Brain microvascular endothelial cell (primary cell): ENCODE results near the gene STEEP1.
"Not testable (repeated sequence)": the region's sequence is repeated elsewhere in the genome, so short reads cannot be mapped to it uniquely, and the experiment has no call there.

Experiments used
- DNase-seq: peaks from one replicate; pipeline ENCODE4 v3.0.0-alpha.2; 2020
- H3K27ac ChIP-seq: fragments of 250-450 bp; sonication (Bioruptor Pico); 2 replicates; pipeline ENCODE4 v1.5.1; 2020; ENCODE audit warnings: mild to moderate bottlenecking, moderate library complexity
- H3K27me3 ChIP-seq: fragments of 250-450 bp; sonication (Bioruptor Pico); replicated peaks from 2 replicates; pipeline ENCODE4 v1.5.1; 2020; ENCODE audit warnings: mild to moderate bottlenecking
- H3K36me3 ChIP-seq: fragments of 250-450 bp; sonication (Bioruptor Pico); replicated peaks from 2 replicates; pipeline ENCODE4 v1.5.1; 2020; ENCODE audit warnings: mild to moderate bottlenecking
- H3K4me3 ChIP-seq: 2 replicates; pipeline ENCODE4 v1.5.1; 2011; ENCODE audit warnings: low read depth, mild to moderate bottlenecking, control low read depth, low read length, moderate library complexity
- CTCF ChIP-seq: IDR thresholded peaks from 2 replicates; pipeline ENCODE4 v1.5.1; 2011; ENCODE audit warnings: low read depth, mild to moderate bottlenecking, moderate library complexity, low read length, control low read depth, inconsistent platforms; ENCODE audit errors: missing control alignments
- in situ Hi-C: cut with HindIII; loops from 2 replicates; pipeline ENCODE4 v1.10.0; 2017; ENCODE audit warnings: low sequenced_read_pairs, low pct_ligation_motif_present

Gene STEEP1

GRCh38 chrX:119500061-119500800 is 65.0 kb downstream of the STEEP1 start:
- in situ Hi-C loops, result no loop called here
- no peak overlapping the region for H3K27ac ChIP-seq
- no peak for TF ChIP-seq CTCF
- DNase-seq, result no peak
- no peaks in the 10 kb centered on the region for H3K36me3 ChIP-seq
- H3K27me3 ChIP-seq, result no peaks in the 10 kb centered on the region
- no peak overlapping the region for H3K4me3 ChIP-seq

- Histone ChIP-seq H3K27ac (no peak overlapping the region), H3K4me3 (no peak overlapping the region), H3K36me3 (no peaks in the 10 kb centered on the region), H3K27me3 (no peaks in the 10 kb centered on the region)
- in situ Hi-C loops, result no loop called here
- no peak for TF ChIP-seq CTCF
- no peak for DNase-seq
Observed at GRCh38 chrX:119497185-119497584, 68.0 kb downstream of the STEEP1 start.

- H3K27me3 ChIP-seq, result no peaks in the 10 kb centered on the region
- no peak overlapping the region for H3K4me3 ChIP-seq
- no peak for TF ChIP-seq CTCF
- in situ Hi-C loops, result no loop called here
- no peaks in the 10 kb centered on the region for H3K36me3 ChIP-seq
- no peak overlapping the region for H3K27ac ChIP-seq
- DNase-seq, result no peak
Observed at GRCh38 chrX:119495734-119496726, 69.2 kb downstream of the STEEP1 start.

- H3K27ac ChIP-seq, H3K36me3 ChIP-seq, H3K27me3 ChIP-seq, H3K4me3 ChIP-seq, DNase-seq, in situ Hi-C loops: not testable (repeated sequence)
Observed at GRCh38 chrX:119493851-119494495, 71.2 kb downstream of the STEEP1 start.

GRCh38 chrX:119492463-119492862 is 72.7 kb downstream of the STEEP1 start:
- no peak for DNase-seq
- Histone ChIP-seq H3K36me3 (no peaks in the 10 kb centered on the region), H3K27me3 (no peaks in the 10 kb centered on the region), H3K27ac (no peak overlapping the region), H3K4me3 (no peak overlapping the region)
- no peak for TF ChIP-seq CTCF
- in situ Hi-C loops, result no loop called here
